Ascending aorta (tissue), 2 donors: ENCODE measurements around the gene IFT74. TPM values are rescaled to one million over a fixed set of nuclear protein-coding genes. Genes with fewer than 3 reads are reported as not detected.

Experiments used
- DNase-seq, 2 donors: peaks; one replicate each; pipeline ENCODE4 v3.0.0-alpha.2; 2019; ENCODE audit warnings: low spot score in 2 of 2
- H3K27ac ChIP-seq, 2 donors: fragments of 200-600 bp; sonication (generic); one replicate each; pipeline ENCODE4 v1.5.1; 2016 to 2017; ENCODE audit warnings: mild to moderate bottlenecking in 1 of 2
- H3K27me3 ChIP-seq: fragments of 200-600 bp; sonication (generic); one replicate; pipeline ENCODE4 v1.5.1; 2017
- H3K36me3 ChIP-seq, 2 donors: fragments of 200-600 bp; sonication (generic); one replicate each; pipeline ENCODE4 v1.5.1; 2016
- H3K4me1 ChIP-seq, 2 donors: fragments of 200-600 bp; sonication (generic); one replicate each; pipeline ENCODE4 v1.5.1; 2016 to 2017; ENCODE audit warnings: mild to moderate bottlenecking in 1 of 2
- H3K4me3 ChIP-seq, 2 donors: fragments of 200-600 bp; sonication (generic); one replicate each; pipeline ENCODE4 v1.5.1; 2016 to 2017; ENCODE audit warnings: mild to moderate bottlenecking in 1 of 2
- H3K9me3 ChIP-seq, 2 donors: fragments of 200-600 bp; sonication (generic); one replicate each; pipeline ENCODE4 v1.5.1; 2016
- intact Hi-C: fragments of 100-400 bp; cut with DNase I; formaldehyde crosslinking; loops from one replicate; pipeline ENCODE4 v1.15.1; 2023
- total RNA-seq: library from RNA; depleted of rRNA; stranded (reverse); fragments of >200 nt; gene quantifications from one replicate; pipeline ENCODE4 v1.1.0, GENCODE V29; 2016
- TF ChIP-seq, protein P1 (sequence below), 3 experiments: fragments of 200-600 bp in 2 of 3; fragments of 450-650 bp in 1 of 3; sonication (generic) in 2 of 3; IDR thresholded peaks; one replicate each; pipeline ENCODE4 v1.5.1; 2016 to 2019; ENCODE audit warnings: antibody characterized with exemption in 3 of 3, mild to moderate bottlenecking in 1 of 3, moderate library complexity in 1 of 3

IFT74 gene
- 5.2 TPM for total RNA-seq

DNA sequence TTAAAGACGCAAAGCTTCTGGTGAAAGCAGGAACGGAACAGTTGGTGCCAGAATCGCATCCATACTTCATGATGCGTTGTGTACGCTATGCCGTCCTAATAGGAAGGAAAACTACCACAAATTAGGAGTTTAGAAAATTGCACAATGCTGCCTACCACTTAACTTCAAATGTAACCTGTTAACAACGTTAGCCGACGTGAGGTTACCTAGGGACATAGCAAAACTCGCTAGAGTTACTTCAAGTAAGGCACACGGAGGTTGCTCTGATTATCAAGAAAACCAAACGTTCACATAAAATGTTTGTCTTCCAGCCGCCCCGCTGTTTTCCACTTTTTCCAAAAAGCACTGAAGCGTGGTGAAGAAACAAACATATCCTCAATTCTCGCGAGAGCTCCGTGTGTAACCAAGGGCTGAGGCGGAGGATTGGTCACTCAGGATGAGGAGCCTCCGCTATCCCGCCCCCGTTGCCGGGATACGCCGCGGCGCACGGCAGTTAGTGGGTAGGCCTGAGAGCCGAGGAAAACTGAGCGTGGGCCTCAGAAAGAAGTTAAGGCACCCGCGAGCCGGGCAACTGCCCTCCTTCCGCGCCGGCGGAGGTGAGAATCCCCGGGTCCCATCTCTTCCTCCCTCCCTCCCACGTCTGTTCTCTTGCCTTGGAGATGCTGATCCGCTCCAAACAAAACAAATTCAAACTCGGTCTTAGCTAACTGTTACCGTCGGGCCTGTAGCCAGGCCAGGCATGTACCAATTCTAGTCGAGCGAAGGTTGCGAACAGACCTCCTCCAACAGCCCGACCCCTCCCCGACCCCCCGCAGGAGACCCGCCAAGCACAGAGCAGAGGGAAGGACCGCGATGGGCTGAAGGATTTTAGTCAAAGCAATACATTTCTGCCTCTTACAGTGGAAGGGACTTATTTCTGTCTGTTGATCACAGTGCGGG, at the start of gene IFT74:
Gene IFT74, plus strand, starts transcription at position 492 of the 939 bp plus-strand sequence. CDS start 5,556 bp downstream, outside the sequence.
- H3K36me3 ChIP-seq, result no peaks in the 10 kb centered on the region
- DNase-seq, result peak; percentile 97 to 99
- no peaks in the 10 kb centered on the region for H3K9me3 ChIP-seq
- H3K4me1 ChIP-seq, result peaks cover 2 to 11% of the 10 kb centered on the region in 2 donors
- intact Hi-C loops, result loop anchor here (1.0 to 5.0 kb wide), 4 partner anchors 9 to 617 kb away; partner anchors contain the start of genes C9orf72, CAAP1, MOB3B and PLAA
- no peaks in the 10 kb centered on the region for H3K27me3 ChIP-seq
- peak within 1 kb of the TSS; percentile 63 to 79 for H3K4me3 ChIP-seq
- TF ChIP-seq, protein P1, sequence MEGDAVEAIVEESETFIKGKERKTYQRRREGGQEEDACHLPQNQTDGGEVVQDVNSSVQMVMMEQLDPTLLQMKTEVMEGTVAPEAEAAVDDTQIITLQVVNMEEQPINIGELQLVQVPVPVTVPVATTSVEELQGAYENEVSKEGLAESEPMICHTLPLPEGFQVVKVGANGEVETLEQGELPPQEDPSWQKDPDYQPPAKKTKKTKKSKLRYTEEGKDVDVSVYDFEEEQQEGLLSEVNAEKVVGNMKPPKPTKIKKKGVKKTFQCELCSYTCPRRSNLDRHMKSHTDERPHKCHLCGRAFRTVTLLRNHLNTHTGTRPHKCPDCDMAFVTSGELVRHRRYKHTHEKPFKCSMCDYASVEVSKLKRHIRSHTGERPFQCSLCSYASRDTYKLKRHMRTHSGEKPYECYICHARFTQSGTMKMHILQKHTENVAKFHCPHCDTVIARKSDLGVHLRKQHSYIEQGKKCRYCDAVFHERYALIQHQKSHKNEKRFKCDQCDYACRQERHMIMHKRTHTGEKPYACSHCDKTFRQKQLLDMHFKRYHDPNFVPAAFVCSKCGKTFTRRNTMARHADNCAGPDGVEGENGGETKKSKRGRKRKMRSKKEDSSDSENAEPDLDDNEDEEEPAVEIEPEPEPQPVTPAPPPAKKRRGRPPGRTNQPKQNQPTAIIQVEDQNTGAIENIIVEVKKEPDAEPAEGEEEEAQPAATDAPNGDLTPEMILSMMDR (IDR thresholded peaks at IDR 0.05), result no peak
- peak within 1 kb of the TSS; percentile 87 to 90 for H3K27ac ChIP-seq

DNA sequence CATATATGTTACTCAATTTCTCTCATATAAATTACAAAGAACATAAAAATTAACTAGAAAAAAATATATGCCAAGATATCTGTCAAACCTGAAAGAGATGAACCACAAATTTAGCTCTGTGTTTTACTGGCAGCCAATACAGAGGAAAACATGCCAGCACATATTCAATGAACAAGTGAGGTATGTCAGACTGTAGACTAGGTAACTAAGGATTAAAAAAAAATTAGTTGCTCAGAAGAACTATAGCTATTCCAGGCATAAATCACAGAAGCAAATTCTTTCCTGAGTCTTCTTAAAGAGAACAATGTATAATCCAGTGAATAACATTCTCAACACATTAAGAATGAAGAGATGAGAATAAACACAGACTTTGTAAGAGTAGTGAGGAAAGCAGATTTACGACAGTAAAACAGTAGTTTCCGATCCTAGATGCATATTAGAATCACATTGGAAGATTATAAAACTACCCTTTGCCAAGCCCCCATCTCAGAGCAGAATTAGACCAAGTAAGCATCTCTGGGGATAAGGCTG, 43.0 kb upstream of the IFT74 start:
- TF ChIP-seq, protein P1 (IDR thresholded peaks at IDR 0.05), result no peak
- peaks cover 39 to 67% of the 10 kb centered on the region in 2 donors for H3K36me3 ChIP-seq
- H3K27me3 ChIP-seq, result no peaks in the 10 kb centered on the region

DNA sequence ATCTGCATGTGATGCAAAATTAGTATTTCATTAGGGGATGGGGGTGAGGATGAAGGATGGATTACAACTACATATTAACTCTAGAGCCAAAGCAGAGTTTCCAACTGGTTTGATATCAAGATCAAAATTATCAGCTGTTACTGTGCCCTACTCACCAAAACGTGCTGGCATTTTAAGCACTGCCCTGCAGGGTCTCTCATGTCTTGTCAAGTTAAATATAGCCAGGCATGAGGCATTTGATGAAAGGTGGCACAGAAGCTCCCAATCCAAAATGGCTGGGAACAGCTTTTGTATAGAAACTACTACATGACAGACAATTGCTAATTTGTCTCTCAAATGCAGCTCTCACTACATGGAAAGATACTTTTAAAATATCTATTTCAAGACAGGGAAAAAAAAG, 36.5 kb upstream of the IFT74 start:
- intact Hi-C loops, result no loop called here
- H3K36me3 ChIP-seq, result peaks cover 59 to 96% of the 10 kb centered on the region in 2 donors
- H3K27ac ChIP-seq, result no peak overlapping the region
- H3K4me1 ChIP-seq, result no peaks in the 10 kb centered on the region
- H3K27me3 ChIP-seq, result no peaks in the 10 kb centered on the region
- DNase-seq, result no peak
- H3K4me3 ChIP-seq, result no peak overlapping the region
- TF ChIP-seq, protein P1 (IDR thresholded peaks at IDR 0.05), result no peak
- no peaks in the 10 kb centered on the region for H3K9me3 ChIP-seq

More for the DNA sequence above, 43.0 kb upstream of the IFT74 start:
- Histone ChIP-seq H3K4me1 (no peaks in the 10 kb centered on the region), H3K9me3 (no peaks in the 10 kb centered on the region), H3K27ac (no peak overlapping the region), H3K4me3 (no peak overlapping the region)
- DNase-seq, result no peak
- intact Hi-C loops, result no loop called here

DNA sequence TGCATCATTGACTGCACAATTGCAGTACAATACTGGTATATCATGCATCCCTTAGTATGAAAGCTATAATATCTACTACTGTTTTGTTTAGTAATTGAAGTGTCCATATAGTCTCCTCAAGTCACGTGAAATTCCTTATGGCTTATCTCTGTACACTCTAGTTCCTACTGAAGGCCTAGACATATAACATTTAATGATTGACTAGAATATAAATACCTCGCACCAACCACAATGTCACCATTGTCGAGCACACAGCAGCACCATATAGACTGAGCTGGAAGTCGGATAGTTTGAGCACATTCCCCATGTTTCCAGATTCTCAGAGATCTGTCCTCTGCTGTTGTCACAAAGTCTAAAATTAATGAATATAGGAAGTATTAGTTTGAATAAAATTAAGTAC, 30.6 kb upstream of the IFT74 start:
- no peak for DNase-seq
- Histone ChIP-seq H3K36me3 (peaks cover 56 to 62% of the 10 kb centered on the region in 2 donors), H3K27me3 (no peaks in the 10 kb centered on the region), H3K4me1 (no peaks in the 10 kb centered on the region), H3K27ac (no peak overlapping the region), H3K9me3 (no peaks in the 10 kb centered on the region), H3K4me3 (no peak overlapping the region)
- TF ChIP-seq, protein P1 (IDR thresholded peaks at IDR 0.05), result no peak
- intact Hi-C loops, result no loop called here

DNA sequence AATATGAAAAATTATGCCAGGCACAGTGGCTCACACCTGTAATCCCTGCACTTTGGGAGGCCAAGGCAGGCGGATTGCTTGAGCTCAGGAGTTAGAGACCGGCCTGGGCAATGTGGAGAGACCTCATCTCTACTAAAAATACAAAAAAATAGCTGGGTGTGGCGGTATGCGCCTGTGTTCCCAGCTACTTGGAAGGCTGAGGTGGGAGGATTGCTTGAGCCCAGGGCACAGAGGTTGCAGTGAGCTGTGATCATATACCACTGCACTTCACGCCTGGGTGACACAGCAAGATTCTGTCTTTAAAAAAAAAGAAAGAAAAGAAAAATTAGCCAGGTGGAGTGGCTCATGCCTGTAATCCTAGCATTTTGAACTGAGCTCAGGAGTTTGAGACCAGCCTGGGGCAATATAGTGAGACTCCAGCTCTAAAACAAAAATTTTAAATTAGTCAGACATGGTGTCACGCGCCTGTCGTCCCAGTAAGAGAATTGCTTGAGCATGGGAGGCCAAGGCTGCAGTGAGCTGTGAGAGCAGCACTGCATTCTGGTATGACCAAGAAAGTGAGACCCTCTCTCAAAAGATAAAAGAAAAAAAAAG, 27.2 kb upstream of the IFT74 start:
- intact Hi-C loops, result no loop called here
- H3K4me3 ChIP-seq, result no peak overlapping the region
- H3K27ac ChIP-seq, result no peak overlapping the region
- H3K27me3 ChIP-seq, result no peaks in the 10 kb centered on the region
- no peaks in the 10 kb centered on the region for H3K4me1 ChIP-seq
- H3K36me3 ChIP-seq, result peaks cover 33 to 45% of the 10 kb centered on the region in 2 donors
- DNase-seq, result no peak
- TF ChIP-seq, protein P1 (IDR thresholded peaks at IDR 0.05), result no peak
- H3K9me3 ChIP-seq, result no peaks in the 10 kb centered on the region
